A673 (cell line): ENCODE data around the gene DUS1L.

Experiments used
- EZH2 ChIP-seq: fragments of 200-600 bp; sonication (generic); IDR thresholded peaks from 2 replicates; pipeline ENCODE4 v1.6.1; 2017; ENCODE audit warnings: borderline replicate concordance, low read depth, mild to moderate bottlenecking, mixed read lengths, antibody characterized with exemption, low read length; ENCODE audit not compliant: poor library complexity, severe bottlenecking
- TF ChIP-seq, protein P1 (sequence below): fragments of 300-800, 200-600 bp; sonication (generic); conservative IDR thresholded peaks from 2 replicates; pipeline ENCODE4 v1.5.1; 2017; ENCODE audit warnings: low read depth, mild to moderate bottlenecking, antibody characterized with exemption, low read length, moderate library complexity, mixed read lengths

DNA sequence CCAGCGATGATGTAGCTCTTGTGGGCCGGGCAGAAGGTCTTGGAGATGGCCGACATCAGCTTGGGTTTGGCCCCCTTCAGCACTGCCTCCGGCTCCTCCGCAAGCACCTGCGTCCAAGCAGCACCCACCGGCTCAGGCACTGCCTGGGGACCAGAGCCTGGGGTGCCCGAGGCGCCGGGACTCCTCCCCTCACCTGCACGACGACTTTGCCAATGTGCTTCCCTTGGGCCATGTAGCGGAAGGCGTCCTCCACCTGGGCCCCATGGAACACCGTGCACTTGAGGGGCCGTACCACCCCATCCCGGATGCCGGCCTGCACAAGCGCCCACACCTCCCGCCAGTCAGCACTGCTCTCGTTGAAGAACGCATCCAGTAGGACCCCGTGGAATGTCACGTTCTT, 17.4 kb upstream of the DUS1L start:
- TF ChIP-seq, protein P1, sequence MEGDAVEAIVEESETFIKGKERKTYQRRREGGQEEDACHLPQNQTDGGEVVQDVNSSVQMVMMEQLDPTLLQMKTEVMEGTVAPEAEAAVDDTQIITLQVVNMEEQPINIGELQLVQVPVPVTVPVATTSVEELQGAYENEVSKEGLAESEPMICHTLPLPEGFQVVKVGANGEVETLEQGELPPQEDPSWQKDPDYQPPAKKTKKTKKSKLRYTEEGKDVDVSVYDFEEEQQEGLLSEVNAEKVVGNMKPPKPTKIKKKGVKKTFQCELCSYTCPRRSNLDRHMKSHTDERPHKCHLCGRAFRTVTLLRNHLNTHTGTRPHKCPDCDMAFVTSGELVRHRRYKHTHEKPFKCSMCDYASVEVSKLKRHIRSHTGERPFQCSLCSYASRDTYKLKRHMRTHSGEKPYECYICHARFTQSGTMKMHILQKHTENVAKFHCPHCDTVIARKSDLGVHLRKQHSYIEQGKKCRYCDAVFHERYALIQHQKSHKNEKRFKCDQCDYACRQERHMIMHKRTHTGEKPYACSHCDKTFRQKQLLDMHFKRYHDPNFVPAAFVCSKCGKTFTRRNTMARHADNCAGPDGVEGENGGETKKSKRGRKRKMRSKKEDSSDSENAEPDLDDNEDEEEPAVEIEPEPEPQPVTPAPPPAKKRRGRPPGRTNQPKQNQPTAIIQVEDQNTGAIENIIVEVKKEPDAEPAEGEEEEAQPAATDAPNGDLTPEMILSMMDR = no peak
- no peak for TF ChIP-seq EZH2
